GM06990 (cell line): ENCODE measurements around the gene TPSB2.
A peak's percentile ranks its signal among the peaks of the same experiment; 100 is the strongest.
"Not testable (repeated sequence)": the region's sequence is repeated elsewhere in the genome, so short reads cannot be mapped to it uniquely, and the experiment has no call there.

ENCODE experiments used
- DNase-seq: peaks from one replicate; pipeline ENCODE4 v3.0.0-alpha.2; 2011; ENCODE audit not compliant: insufficient read length; ENCODE audit errors: extremely low read depth
- H3K27me3 ChIP-seq: replicated peaks from 2 replicates; pipeline ENCODE4 v1.6.0; 2011; ENCODE audit warnings: low read length; ENCODE audit not compliant: control insufficient read depth, insufficient read depth
- H3K36me3 ChIP-seq: 2 replicates; pipeline ENCODE4 v1.5.1; 2011; ENCODE audit warnings: low read length; ENCODE audit not compliant: control insufficient read depth, insufficient read depth
- H3K4me3 ChIP-seq: replicated peaks from 2 replicates; pipeline ENCODE4 v1.5.1; 2011; ENCODE audit warnings: low read depth, mild to moderate bottlenecking, control low read depth, low read length
- CTCF ChIP-seq: IDR thresholded peaks from 2 replicates; pipeline ENCODE4 v1.5.1; 2011; ENCODE audit warnings: low read length, control low read depth, mild to moderate bottlenecking, inconsistent platforms; ENCODE audit not compliant: insufficient read depth, poor library complexity, severe bottlenecking

The TPSB2 gene

DNA sequence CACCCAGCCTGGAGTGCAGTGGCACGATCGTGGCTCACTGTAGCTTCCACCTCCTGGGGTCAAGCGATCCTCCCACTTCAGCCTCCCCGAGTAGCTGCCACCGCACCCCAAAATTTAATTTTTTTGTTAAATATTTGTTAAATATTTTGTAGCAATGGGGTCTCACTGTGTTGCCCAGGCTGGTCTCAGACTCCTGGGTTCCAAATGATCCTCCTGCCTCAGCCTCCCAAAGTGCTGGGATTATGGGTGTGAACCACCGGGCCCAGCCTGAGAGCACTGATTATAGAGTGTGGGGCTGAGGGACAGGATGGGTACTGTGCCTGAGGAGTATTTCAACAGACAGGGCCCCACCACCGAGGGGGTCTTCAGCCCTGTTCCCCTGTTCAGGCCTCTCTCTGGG, 40.5 kb downstream of the TPSB2 start:
- Histone ChIP-seq H3K4me3 (no peak overlapping the region), H3K36me3 (no peaks in the 10 kb centered on the region)

GRCh38 chr16:1188432-1189189, 41.4 kb downstream of the TPSB2 start:
- peak; percentile 28 for DNase-seq
- Histone ChIP-seq H3K27me3 (no peaks in the 10 kb centered on the region; the same call in 1 of the 2 replicates), H3K4me3 (no peak overlapping the region)

More for the DNA sequence above, 40.5 kb downstream of the TPSB2 start:
- no peaks in the 10 kb centered on the region; the same call in 1 of the 2 replicates for H3K27me3 ChIP-seq
- TF ChIP-seq CTCF: no peak
- no peak for DNase-seq

GRCh38 chr16:1185460-1186207, 44.4 kb downstream of the TPSB2 start:
- H3K36me3 ChIP-seq, H3K27me3 ChIP-seq, H3K4me3 ChIP-seq: not testable (repeated sequence)
- DNase-seq: peak; percentile 30

More at GRCh38 chr16:1188432-1189189, 41.4 kb downstream of the TPSB2 start:
- no peaks in the 10 kb centered on the region for H3K36me3 ChIP-seq
- no peak for TF ChIP-seq CTCF

GRCh38 chr16:1184980-1185379, 45.0 kb downstream of the TPSB2 start:
- TF ChIP-seq CTCF: no peak
- DNase-seq: no peak
- Histone ChIP-seq H3K4me3 (no peak overlapping the region), H3K27me3 (no peaks in the 10 kb centered on the region), H3K36me3 (no peaks in the 10 kb centered on the region)

GRCh38 chr16:1184156-1184868, 45.7 kb downstream of the TPSB2 start:
- no peak for DNase-seq

More at GRCh38 chr16:1184156-1184868, 45.7 kb downstream of the TPSB2 start:
- Histone ChIP-seq H3K4me3 (no peak overlapping the region), H3K36me3 (no peaks in the 10 kb centered on the region), H3K27me3 (no peaks in the 10 kb centered on the region)
- no peak for TF ChIP-seq CTCF
